HEK293 (cell line): ENCODE measurements around the gene LEO1.

Source experiments
- CTCF ChIA-PET: fragments of 350-600 bp; formaldehyde crosslinking; extraction: SDS; loops from one replicate; lab custom pipeline; 2021; ENCODE audit warnings: antibody characterized with exemption; lab: Yijun Ruan, JAX
- POLR2A ChIA-PET: fragments of 300-600 bp; formaldehyde crosslinking; extraction: SDS; loops from one replicate; lab custom pipeline; 2020; ENCODE audit warnings: antibody characterized with exemption, inconsistent platforms; lab: Yijun Ruan, JAX
- H3K27ac ChIP-seq: fragments of 200-500 bp; sonication (Bioruptor generic); 2 replicates; pipeline ENCODE4 v1.5.1; 2014; ENCODE audit warnings: low read depth, low read length, control low read depth, inconsistent platforms; ENCODE audit errors: extremely low read depth
- H3K36me3 ChIP-seq, 2 experiments: fragments of 200-500 bp in 1 of 2; sonication (Bioruptor generic) in 1 of 2; 1 replicate in 1 of 2; 2 replicates in 1 of 2; pipeline ENCODE4 v1.5.1; 2014 to 2017; ENCODE audit warnings: inconsistent platforms in 2 of 2, low read length in 2 of 2; ENCODE audit not compliant: control insufficient read depth in 2 of 2, insufficient read depth in 1 of 2
- H3K4me1 ChIP-seq: fragments of 200-500 bp; sonication (Bioruptor generic); 2 replicates; pipeline ENCODE4 v1.5.1; 2014; ENCODE audit warnings: mild to moderate bottlenecking, low read length, inconsistent platforms; ENCODE audit not compliant: control insufficient read depth, insufficient read depth
- H3K4me3 ChIP-seq: 2 replicates; pipeline ENCODE4 v1.5.1; 2011; ENCODE audit warnings: low read depth, mild to moderate bottlenecking, control low read depth, low read length, moderate library complexity
- H3K9me3 ChIP-seq: fragments of 200-500 bp; sonication (Bioruptor generic); 2 replicates; pipeline ENCODE4 v1.5.1; 2014; ENCODE audit warnings: low read depth, low read length, inconsistent platforms; ENCODE audit not compliant: control insufficient read depth, insufficient read depth
- AEBP2 ChIP-seq: fragments of 450-650 bp; formaldehyde crosslinking; IDR thresholded peaks from 2 replicates; pipeline ENCODE4 v1.5.1; 2016; ENCODE audit warnings: missing biosample characterization, missing genetic modification characterization, borderline replicate concordance
- ATF2 ChIP-seq: fragments of 450-650 bp; formaldehyde crosslinking; IDR thresholded peaks from 2 replicates; pipeline ENCODE4 v1.5.1; 2016; ENCODE audit warnings: missing biosample characterization, missing genetic modification characterization, low read depth
- FEZF1 ChIP-seq: fragments of 450-650 bp; formaldehyde crosslinking; IDR thresholded peaks from 2 replicates; pipeline ENCODE4 v1.5.1; 2016; ENCODE audit warnings: missing biosample characterization, missing genetic modification characterization
- KLF17 ChIP-seq: fragments of 450-650 bp; formaldehyde crosslinking; IDR thresholded peaks from 2 replicates; pipeline ENCODE4 v1.5.1; 2016; ENCODE audit warnings: missing biosample characterization, missing genetic modification characterization
- PRDM6 ChIP-seq: fragments of 450-650 bp; formaldehyde crosslinking; IDR thresholded peaks from 2 replicates; pipeline ENCODE4 v1.5.1; 2017; ENCODE audit warnings: missing biosample characterization, missing genetic modification characterization
- ZEB2 ChIP-seq: fragments of 450-650 bp; formaldehyde crosslinking; IDR thresholded peaks from 2 replicates; pipeline ENCODE4 v1.5.1; 2016; ENCODE audit warnings: missing biosample characterization, missing genetic modification characterization
- ZNF169 ChIP-seq: fragments of 450-650 bp; formaldehyde crosslinking; IDR thresholded peaks from 2 replicates; pipeline ENCODE4 v1.5.1; 2016; ENCODE audit warnings: missing biosample characterization, missing genetic modification characterization
- ZNF223 ChIP-seq: fragments of 450-650 bp; formaldehyde crosslinking; IDR thresholded peaks from 2 replicates; pipeline ENCODE4 v1.5.1; 2016; ENCODE audit warnings: missing biosample characterization, missing genetic modification characterization
- ZNF24 ChIP-seq: fragments of 450-650 bp; formaldehyde crosslinking; IDR thresholded peaks from 2 replicates; pipeline ENCODE4 v1.5.1; 2016; ENCODE audit warnings: missing biosample characterization, missing genetic modification characterization
- ZNF280C ChIP-seq: fragments of 450-650 bp; formaldehyde crosslinking; IDR thresholded peaks from 2 replicates; pipeline ENCODE4 v1.5.1; 2016; ENCODE audit warnings: missing biosample characterization, missing genetic modification characterization
- ZNF548 ChIP-seq: fragments of 450-650 bp; formaldehyde crosslinking; IDR thresholded peaks from 2 replicates; pipeline ENCODE4 v1.5.1; 2016; ENCODE audit warnings: missing biosample characterization, missing genetic modification characterization
- ZNF555 ChIP-seq: fragments of 450-650 bp; formaldehyde crosslinking; conservative IDR thresholded peaks from 2 replicates; pipeline ENCODE4 v1.5.1; 2017; ENCODE audit warnings: missing biosample characterization, mild to moderate bottlenecking, missing genetic modification characterization, inconsistent platforms
- ZNF624 ChIP-seq: fragments of 450-650 bp; formaldehyde crosslinking; IDR thresholded peaks from 2 replicates; pipeline ENCODE4 v1.5.1; 2017; ENCODE audit warnings: missing biosample characterization, missing genetic modification characterization
- ZNF639 ChIP-seq: fragments of 450-650 bp; formaldehyde crosslinking; IDR thresholded peaks from 2 replicates; pipeline ENCODE4 v1.5.1; 2016; ENCODE audit warnings: missing biosample characterization, missing genetic modification characterization
- ZNF654 ChIP-seq: fragments of 450-650 bp; formaldehyde crosslinking; IDR thresholded peaks from 2 replicates; pipeline ENCODE4 v1.5.1; 2016; ENCODE audit warnings: low read depth, missing biosample characterization, missing genetic modification characterization

The LEO1 gene

GRCh38 chr15:52011711-52012144 lies 40.1 kb upstream of the LEO1 start (continued):
- no peak for TF ChIP-seq ZNF555 (tag by site-specific recombination)
- no peak for TF ChIP-seq ZNF223

- Histone ChIP-seq H3K9me3 (no peaks in the 10 kb centered on the region), H3K4me1 (peaks cover 6% of the 10 kb centered on the region; the same call in 1 of the 2 replicates), H3K27ac (peak overlapping the region; percentile 5; the same call in 1 of the 2 replicates), H3K4me3 (no peak overlapping the region), H3K36me3 (no peaks in the 10 kb centered on the region)
- POLR2A ChIA-PET, result no interaction called here
- CTCF ChIA-PET, result no interaction called here
- TF ChIP-seq FEZF1 (tag by site-specific recombination) (peak; percentile 53), AEBP2 (tag by site-specific recombination) (no peak)
These were observed 39.3 kb upstream of the LEO1 start for GRCh38 chr15:52010633-52011595.

- no peak for TF ChIP-seq ZNF639
- TF ChIP-seq ZNF24 (tag by site-specific recombination), result no peak
- TF ChIP-seq ATF2 (tag by site-specific recombination), result no peak
- no peak for TF ChIP-seq ZNF169 (tag by site-specific recombination)
- no peak for TF ChIP-seq ZNF280C (tag by site-specific recombination)
- no peak for TF ChIP-seq KLF17
- no peak for TF ChIP-seq PRDM6
- no peak for TF ChIP-seq ZNF654 (tag by site-specific recombination)
- no peak for TF ChIP-seq ZNF624
- TF ChIP-seq ZEB2 (tag by site-specific recombination), result no peak
- no peak for TF ChIP-seq ZNF548 (tag by site-specific recombination)
- Histone ChIP-seq H3K4me1 (peaks cover 6% of the 10 kb centered on the region; the same call in 1 of the 2 replicates), H3K9me3 (no peaks in the 10 kb centered on the region), H3K4me3 (no peak overlapping the region), H3K36me3 (no peaks in the 10 kb centered on the region), H3K27ac (no peak overlapping the region)
- ChIA-PET CTCF (no interaction called here), POLR2A (no interaction called here)
These were observed 37.3 kb upstream of the LEO1 start for GRCh38 chr15:52008698-52009434.
